NCI-H187 treated with DMSO at 0.1 percent for 48 hours (cell line): ENCODE data around the gene ZNF197.
"Not testable (repeated sequence)": the region's sequence is repeated elsewhere in the genome, so short reads cannot be mapped to it uniquely, and the experiment has no call there.

Experiments
- DNase-seq: peaks from one replicate; lab custom pipeline; 2025; lab: John Stamatoyannopoulos, UW

ZNF197 gene

GRCh38 chr3:44661189-44661588 is 36.4 kb downstream of the ZNF197 start:
- no peak for DNase-seq

DNA sequence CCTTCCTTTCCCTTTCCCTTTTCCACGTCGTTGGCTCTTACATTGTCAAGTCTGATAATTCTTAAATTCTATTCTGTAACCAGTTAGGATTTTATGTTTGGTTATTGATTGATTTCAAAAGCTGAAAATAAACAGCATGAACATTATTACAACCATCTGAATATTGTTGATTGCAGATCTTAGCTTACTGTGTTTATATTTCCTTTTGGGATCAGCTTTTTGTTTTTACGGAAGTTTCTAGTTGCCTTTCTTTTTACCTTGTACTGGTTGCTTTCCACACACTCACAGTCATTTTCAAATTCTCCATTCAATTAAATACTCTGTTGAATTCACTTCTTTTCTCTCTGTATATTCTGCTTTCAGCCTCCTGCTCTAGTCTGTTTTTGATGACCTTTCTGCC is 40.3 kb downstream of the ZNF197 start:
- no peak for DNase-seq

DNA sequence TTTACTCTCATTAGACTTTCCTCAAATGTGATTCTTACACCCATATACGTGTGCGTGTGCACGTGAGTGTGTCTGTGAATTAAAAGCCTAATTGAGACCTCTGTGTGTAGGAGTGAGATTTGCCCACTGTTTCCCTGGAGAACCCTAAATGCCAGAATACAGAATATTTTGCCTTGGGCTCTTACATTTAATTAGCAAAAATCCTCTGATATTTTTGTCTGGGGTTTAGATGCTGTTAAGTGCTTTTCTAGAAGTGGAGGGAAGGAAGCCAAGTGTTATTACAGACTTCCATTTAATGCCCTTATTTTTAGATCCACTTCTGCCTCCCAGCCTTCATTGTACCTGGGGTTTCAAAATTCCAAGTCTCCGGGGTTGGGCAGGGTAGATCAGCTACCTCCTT is 41.5 kb downstream of the ZNF197 start:
- no peak for DNase-seq

GRCh38 chr3:44669760-44670159 is 44.9 kb downstream of the ZNF197 start:
- no peak for DNase-seq

GRCh38 chr3:44673466-44673865 is 48.6 kb downstream of the ZNF197 start:
- not testable (repeated sequence) for DNase-seq

DNA sequence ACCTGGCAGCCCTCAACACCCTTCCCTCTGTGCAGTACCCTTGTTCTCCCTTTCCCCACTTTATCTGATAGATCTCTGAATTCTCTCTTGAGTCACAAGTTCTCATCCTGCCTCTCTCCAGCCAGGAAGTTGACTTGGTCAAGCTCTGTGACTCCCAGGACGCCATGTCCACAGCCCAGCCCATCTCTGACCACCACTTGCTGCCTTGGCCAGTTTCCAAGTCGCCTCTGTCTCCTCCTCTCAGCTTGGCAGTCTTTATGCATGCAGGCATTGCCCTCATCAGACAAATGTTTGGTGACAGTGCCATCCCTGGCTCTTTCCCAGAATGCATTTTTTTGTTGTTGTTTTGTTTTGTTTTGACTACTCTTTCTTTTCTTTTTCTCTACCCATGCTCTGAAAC is 49.4 kb downstream of the ZNF197 start:
- no peak for DNase-seq

GRCh38 chr3:44678480-44679116 is 53.8 kb downstream of the ZNF197 start:
- no peak for DNase-seq

DNA sequence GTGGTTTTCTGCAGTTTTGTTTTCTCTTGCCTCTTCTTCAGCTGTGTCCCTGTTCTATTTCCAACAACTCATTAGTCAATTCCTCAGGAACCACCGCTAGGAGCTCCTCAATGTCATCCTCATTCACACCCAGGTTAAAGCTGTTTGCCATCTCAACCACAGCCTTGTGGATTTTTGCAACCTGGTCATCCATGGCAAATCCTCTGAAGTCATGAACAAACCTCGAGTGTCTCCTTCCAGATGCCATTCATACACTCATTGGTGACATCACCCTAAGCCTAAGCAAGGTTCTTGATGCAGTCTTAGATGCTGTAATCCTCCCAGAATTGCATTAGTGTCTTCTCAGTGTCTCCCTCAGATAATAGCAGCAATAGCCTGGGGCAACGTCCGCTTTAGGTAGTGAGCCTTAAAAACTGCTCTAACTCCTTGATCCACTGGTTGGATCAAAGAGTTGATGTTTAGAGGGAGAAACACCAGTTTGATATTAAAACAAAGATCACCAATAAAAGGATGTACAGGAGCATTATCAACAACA is 56.2 kb downstream of the ZNF197 start:
- no peak for DNase-seq

- no peak for DNase-seq
These were observed 57.5 kb downstream of the ZNF197 start for GRCh38 chr3:44682182-44682896.

DNA sequence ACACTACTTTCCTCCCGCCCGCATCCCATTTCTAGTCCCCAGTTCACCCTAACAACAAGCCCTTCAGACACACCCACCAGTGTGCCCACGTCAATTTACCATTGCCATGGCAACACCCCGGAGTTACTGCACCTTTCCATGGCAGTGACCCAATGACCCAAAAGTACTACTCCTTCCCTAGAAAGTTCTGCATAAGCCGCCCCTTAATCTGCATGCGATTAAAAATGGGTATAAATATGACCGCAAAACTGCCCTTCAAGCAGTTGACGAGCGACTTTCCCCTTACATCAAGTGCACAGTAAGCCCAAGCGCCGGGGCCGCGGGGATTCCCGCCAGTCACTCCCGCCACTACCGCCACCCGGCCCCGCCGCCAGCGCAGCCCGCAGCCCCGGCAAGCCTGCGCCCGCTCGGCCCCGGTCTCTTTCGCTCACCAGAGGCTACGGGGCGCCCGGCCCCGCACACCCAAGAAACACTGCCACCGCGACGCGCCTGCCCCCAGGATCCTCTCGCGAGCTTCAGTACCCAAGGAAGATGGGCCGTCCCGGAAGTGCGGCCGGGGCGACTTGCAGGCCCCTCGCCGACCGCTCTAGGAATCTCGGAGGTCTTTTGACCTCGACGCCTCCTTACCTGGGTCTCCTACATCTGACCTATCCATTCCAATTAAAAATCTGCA is 60.4 kb downstream of the ZNF197 start:
- DNase-seq, result no peak

DNA sequence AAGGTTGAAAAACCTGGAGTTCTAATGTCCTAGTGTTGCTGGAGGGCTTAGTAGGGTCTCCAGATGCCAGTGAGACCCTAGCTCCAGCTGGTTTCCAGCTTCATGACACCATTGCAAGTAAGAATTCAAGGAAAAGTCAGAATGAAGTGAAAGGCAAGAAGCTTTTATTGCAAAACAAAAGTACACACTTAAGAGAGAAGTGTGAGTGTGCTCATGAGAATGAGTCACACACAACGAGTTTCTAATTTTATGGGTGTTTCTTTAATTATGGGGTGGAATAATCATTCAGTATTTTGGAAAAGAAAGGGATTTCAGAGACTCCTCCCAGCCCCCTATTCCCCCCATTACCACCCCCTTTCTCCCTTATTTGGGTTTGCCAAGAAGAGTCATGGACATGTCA is 63.1 kb downstream of the ZNF197 start:
- no peak for DNase-seq
